GM10248 (cell line): ENCODE data around the gene WDR81.
"Not testable (repeated sequence)": the region's sequence is repeated elsewhere in the genome, so short reads cannot be mapped to it uniquely, and the experiment has no call there.

Source experiments
- CTCF ChIA-PET: fragments of 300-600 bp; sonication (Branson Sonifier 250); formaldehyde crosslinking; extraction: SDS; loops from one replicate; lab custom pipeline; 2021; ENCODE audit warnings: antibody characterized with exemption; lab: Yijun Ruan, JAX
- POLR2A ChIA-PET: fragments of 350-650 bp; sonication (Branson Sonifier 250); formaldehyde crosslinking; extraction: SDS; loops from one replicate; lab custom pipeline; 2020; ENCODE audit warnings: antibody characterized with exemption; lab: Yijun Ruan, JAX
- DNase-seq: peaks from one replicate; pipeline ENCODE4 v3.0.0; 2012; ENCODE audit errors: extremely low spot score
- TF ChIP-seq, protein P1 (sequence below): IDR thresholded peaks from 2 replicates; pipeline ENCODE4 v1.5.1; 2012; ENCODE audit warnings: mild to moderate bottlenecking, low read depth; ENCODE audit errors: extremely low read depth, missing control alignments, control extremely low read depth

Gene WDR81

DNA sequence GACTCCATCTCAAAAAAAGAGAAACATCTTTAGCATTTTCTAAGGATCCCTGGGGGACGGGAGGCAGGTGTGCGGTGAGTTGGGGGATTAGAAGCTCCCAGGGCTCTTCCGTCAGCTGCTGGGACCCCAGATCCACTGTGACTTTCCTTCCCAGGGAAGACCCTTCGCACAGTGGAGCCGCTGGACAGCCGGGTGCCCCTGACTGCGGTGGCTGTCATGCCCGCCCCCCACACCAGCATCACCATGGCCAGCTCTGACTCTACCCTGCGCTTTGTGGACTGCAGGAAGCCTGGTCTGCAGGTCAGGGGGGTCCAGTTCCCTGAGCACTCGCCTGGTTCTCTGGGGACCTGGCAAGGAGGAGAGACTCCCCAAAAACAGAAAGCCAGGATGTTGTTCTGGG, 10.9 kb downstream of the WDR81 start:
- TF ChIP-seq, protein P1, sequence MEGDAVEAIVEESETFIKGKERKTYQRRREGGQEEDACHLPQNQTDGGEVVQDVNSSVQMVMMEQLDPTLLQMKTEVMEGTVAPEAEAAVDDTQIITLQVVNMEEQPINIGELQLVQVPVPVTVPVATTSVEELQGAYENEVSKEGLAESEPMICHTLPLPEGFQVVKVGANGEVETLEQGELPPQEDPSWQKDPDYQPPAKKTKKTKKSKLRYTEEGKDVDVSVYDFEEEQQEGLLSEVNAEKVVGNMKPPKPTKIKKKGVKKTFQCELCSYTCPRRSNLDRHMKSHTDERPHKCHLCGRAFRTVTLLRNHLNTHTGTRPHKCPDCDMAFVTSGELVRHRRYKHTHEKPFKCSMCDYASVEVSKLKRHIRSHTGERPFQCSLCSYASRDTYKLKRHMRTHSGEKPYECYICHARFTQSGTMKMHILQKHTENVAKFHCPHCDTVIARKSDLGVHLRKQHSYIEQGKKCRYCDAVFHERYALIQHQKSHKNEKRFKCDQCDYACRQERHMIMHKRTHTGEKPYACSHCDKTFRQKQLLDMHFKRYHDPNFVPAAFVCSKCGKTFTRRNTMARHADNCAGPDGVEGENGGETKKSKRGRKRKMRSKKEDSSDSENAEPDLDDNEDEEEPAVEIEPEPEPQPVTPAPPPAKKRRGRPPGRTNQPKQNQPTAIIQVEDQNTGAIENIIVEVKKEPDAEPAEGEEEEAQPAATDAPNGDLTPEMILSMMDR = no peak
- CTCF ChIA-PET = interaction anchor here (1.0 kb wide), 1 partner anchor 14 kb away, joined by 3 read pairs; no protein-coding TSS in a partner anchor
- POLR2A ChIA-PET = interaction anchor here (0.6 kb wide), 1 partner anchor 529 kb away, joined by 3 read pairs; no protein-coding TSS in a partner anchor
- no peak for DNase-seq

DNA sequence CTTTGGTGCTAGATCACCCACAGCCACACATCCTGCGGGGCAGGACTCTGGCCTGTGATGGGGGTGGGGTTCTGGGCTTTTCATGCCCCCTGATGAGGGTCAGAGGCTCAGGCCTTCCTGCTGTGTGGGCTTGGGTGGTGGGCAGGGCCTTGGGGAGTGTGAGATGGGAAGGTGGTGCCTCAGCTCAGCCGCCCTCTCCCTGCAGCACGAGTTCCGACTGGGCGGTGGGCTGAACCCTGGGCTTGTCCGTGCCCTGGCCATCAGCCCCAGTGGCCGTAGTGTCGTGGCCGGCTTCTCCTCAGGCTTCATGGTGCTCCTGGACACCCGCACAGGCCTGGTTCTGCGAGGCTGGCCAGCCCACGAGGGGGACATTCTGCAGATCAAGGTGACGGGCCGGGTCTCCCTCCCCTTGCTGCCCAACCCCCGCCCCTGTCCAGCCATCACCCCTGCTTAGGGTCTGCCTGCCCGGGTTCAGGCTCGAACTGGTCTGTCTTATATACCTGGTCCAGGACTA, 11.4 kb downstream of the WDR81 start:
- no peak for DNase-seq
- CTCF ChIA-PET = interaction anchor here (1.0 to 1.1 kb wide), 2 partner anchors 15 to 27 kb away, joined by 3 read pairs; no protein-coding TSS in a partner anchor
- POLR2A ChIA-PET = interaction anchor here (0.6 to 1.9 kb wide), 3 partner anchors 19 to 529 kb away, joined by 3 to 11 read pairs (median 3); no protein-coding TSS in a partner anchor
- TF ChIP-seq, protein P1 = no peak

DNA sequence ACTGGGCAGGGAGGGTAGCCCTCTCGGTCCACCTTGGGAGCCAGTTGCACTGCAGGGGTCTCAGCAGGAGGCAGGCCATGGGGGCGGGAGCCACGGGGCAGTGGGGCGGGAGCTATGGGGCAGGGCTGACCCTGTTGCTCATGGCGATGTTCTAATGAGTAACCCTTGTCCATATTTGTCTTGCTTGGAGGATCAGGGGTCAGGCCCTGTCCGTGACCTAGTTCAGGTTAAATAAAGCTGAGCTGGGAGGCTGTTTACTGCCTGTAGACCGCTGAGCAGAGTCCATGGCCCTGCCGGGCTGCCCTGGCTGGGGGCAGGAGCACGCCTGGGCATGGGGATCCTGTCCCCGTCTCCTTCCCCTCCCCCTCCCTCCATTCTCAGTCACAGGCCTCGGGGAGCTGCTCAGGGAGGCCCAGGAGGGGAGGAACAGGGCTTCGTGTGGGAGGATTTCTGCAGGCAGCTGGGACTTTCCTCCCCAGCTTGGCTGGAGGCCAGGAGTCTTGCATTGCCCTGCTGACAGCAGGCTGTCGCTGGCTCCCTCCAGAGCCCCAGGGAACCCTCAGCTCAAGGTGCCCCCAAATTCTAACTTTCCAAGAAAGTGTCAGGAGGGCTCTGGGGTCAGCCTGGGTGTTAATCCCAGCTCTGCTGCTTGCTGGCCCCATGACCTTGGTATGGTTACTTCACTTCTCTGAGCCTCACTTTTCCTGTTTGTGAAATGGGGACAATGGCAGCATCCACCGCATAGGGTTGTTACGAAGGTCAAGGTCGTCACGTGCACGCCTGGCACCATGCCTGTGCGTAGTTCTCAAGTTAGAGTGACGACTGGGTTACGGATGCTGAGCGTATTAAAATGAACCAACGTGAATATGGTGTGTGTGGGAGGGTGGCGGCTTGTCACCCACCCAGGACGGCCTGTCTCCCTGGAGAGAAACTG, 12.1 kb downstream of the WDR81 start:
- ChIA-PET POLR2A (interaction anchor here (0.6 to 1.9 kb wide), 3 partner anchors 19 to 79 kb away, joined by 3 to 11 read pairs (median 4); no protein-coding TSS in a partner anchor), CTCF (interaction anchor here (1.1 to 2.1 kb wide), 2 partner anchors 16 to 26 kb away, joined by 3 to 9 read pairs; no protein-coding TSS in a partner anchor)
- TF ChIP-seq, protein P1 = no peak
- DNase-seq = peak; percentile 90

DNA sequence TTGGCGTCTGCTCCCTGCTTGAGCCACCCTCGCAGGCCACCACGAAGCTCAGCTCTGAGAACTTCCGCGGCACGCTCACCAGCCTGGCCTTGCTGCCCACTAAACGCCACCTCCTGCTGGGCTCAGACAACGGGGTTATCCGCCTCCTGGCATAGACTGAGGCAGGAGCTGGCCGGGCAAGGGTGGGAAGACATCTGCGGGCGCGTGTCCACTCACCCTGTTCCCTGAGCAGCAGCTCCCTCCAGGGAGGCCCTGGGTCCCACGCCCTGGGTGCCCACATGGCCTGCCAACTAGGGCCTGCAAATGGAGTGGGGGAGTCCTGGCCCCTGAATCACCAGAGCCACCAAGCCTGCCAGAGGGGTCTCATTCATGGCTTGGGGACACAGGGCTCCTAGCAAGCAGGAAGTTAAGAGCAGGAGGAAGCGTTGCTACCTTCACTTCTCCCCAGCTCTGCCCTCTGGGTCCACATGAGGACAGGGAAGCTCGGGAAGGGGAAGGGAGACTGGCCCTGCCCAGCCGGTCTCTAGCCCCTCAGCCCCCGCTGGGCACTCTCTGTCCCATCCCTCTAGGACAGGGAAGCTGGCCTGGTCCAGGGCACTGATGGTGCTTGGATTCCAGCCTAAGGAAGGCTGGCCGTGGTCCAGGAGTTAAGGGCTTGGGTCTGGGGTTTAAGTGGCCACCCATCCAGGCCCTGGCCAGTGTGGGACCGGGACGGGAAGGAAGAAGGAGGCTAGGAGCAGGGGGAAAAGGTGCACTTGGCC, 13.2 kb downstream of the WDR81 start:
- TF ChIP-seq, protein P1 = no peak
- no peak for DNase-seq
- POLR2A ChIA-PET = interaction anchor here (1.9 kb wide), 1 partner anchor 21 kb away, joined by 11 read pairs; no protein-coding TSS in a partner anchor
- CTCF ChIA-PET = interaction anchor here (2.1 kb wide), 1 partner anchor 17 kb away, joined by 9 read pairs; no protein-coding TSS in a partner anchor

DNA sequence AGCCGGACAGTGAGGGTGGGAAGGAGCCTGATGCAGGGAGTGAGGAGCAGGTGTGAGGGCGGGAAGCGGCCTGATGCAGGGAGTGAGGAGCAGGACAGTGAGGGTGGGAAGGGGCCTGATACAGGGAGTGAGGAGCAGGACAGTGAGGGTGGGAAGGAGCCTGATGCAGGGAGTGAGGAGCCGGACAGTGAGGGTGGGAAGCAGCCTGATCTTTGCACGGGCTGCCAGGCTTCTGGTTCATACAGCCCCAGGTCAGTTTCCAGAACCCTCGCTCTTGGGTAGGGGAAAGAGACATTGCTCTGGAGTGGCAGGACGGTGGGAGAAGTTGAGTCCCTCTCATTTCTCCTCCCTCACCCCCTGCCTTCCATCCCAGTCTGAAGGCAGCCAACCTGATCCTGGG, 17.4 kb downstream of the WDR81 start:
- DNase-seq, POLR2A ChIA-PET: not testable (repeated sequence)
- CTCF ChIA-PET = interaction anchor here (1.6 kb wide), 1 partner anchor 73 kb away, joined by 3 read pairs; no protein-coding TSS in a partner anchor

DNA sequence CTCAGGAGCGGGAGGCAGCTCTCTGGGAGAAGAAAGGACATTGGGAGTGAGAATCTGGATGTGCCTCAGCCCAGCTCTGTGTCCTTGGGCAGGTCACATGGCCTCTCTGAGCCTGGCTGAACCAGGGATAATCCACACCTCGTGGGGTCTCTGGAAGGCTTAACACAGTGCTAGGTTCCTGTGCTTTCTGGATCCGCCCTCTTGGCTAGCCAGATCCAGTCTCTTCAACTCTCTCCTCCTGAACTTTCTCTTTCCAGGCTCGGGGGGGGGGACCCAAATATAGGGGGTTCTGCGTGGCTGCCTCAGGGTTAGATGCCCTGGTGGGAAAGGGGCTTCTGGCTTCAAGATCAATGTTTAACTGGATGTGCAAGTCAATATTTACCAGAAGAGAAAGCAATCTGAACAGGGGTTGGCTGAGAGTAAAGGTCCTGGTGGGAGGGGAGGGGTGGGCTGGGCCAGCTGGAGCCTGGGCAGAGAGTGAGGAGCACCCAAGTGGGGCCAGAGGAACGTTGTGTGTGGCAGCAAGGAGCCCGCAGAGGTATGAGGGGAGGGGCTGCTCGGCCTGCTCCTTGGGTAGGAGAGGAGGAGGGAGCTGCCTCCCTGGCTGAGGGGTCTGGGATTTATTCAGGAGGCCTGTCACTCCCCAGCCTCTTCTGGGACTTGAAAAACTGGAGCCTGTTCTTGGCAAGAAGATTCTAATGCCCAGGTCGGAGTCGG, 18.0 kb downstream of the WDR81 start, which contains the start of gene SERPINF2:
SERPINF2 (plus strand) TSS at position 501 of the 717 bp plus-strand sequence. CDS start 2,125 bp downstream, outside the sequence.
- POLR2A ChIA-PET = no interaction called here
- no peak for DNase-seq
- TF ChIP-seq, protein P1 = no peak
- CTCF ChIA-PET = interaction anchor here (1.6 kb wide), 1 partner anchor 73 kb away, joined by 3 read pairs; no protein-coding TSS in a partner anchor
